Measurements from ENCODE around the gene OR5H14.

Gene OR5H14

DNA sequence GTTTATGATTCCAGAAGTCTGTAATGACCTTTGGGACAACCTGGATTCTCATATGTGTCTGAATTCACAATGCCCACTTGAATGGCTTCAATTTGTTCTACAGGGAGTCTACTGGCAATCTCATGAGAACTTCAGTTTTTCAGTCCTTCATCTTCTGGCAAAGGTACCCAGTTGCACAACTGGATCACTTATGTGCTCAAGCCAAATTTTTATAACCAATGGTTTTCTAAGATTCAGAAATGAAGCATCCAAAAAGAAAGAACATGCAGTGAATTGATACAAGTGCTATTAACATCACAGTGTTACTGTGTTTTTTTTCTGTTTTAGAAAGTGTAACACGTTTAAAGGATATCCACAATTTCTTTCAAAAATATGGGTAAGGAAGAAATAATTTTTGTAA, at the start of gene OR5H14:
OR5H14 (plus strand) TSS at position 301 of the 400 bp plus-strand sequence. CDS start 1,907 bp downstream, outside the sequence.
- no peak within 1 kb of the TSS for H3K4me3 ChIP-seq (replicated peaks; ENCODE audit: low read depth, low read length)
- DNase-seq (ENCODE audit: low read depth): no peak
- TF ChIP-seq, protein P1, sequence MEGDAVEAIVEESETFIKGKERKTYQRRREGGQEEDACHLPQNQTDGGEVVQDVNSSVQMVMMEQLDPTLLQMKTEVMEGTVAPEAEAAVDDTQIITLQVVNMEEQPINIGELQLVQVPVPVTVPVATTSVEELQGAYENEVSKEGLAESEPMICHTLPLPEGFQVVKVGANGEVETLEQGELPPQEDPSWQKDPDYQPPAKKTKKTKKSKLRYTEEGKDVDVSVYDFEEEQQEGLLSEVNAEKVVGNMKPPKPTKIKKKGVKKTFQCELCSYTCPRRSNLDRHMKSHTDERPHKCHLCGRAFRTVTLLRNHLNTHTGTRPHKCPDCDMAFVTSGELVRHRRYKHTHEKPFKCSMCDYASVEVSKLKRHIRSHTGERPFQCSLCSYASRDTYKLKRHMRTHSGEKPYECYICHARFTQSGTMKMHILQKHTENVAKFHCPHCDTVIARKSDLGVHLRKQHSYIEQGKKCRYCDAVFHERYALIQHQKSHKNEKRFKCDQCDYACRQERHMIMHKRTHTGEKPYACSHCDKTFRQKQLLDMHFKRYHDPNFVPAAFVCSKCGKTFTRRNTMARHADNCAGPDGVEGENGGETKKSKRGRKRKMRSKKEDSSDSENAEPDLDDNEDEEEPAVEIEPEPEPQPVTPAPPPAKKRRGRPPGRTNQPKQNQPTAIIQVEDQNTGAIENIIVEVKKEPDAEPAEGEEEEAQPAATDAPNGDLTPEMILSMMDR (IDR thresholded peaks at IDR 0.05; ENCODE audit: low read length, missing control alignments): no peak

DNA sequence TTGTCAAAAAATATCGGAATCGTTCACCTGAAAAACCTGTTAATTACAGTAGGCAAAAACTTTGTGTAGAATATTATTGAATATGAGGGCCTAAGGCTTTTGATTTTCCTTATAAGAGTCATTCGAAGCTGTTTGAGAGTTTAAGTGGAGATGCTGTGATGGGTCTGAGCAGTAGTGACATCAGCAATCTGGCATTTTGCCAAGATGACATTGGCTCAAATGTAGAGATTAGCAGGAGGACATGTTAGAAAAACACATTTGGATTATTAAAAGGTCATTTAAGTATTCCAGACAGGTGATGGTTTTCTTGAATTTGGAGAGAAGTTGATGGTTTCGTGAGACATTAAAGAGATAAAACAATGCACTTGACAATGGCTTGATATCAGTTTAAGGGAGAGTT, 47.4 kb upstream of the OR5H14 start:
- DNase-seq (ENCODE audit: low read depth): no peak
- TF ChIP-seq, protein P1 (IDR thresholded peaks at IDR 0.05; ENCODE audit: low read length, missing control alignments): no peak
- H3K4me3 ChIP-seq (replicated peaks; ENCODE audit: low read depth, low read length): no peak overlapping the region

DNA sequence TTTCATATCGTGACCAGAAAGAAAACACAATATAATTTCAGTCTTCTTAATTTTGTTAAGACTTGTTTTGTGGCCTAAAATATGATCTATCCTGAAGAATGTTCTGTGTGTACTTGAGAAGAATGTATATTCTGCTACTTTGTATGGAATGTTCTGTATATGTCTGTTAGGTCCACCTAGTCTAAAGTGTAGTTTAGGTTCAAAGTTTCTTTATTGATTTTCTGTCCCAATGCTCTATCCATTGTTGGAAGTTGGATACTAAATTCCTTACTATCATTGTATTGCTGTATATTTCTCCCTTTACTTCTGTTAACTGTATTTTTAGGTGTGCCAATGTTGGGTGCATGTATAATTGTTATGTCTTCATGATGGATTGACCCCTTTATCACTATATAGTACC, 39.1 kb upstream of the OR5H14 start:
- no peak for DNase-seq (ENCODE audit: low read depth)
- TF ChIP-seq, protein P1 (IDR thresholded peaks at IDR 0.05; ENCODE audit: low read length, missing control alignments): no peak
- H3K4me3 ChIP-seq (replicated peaks; ENCODE audit: low read depth, low read length): no peak overlapping the region

DNA sequence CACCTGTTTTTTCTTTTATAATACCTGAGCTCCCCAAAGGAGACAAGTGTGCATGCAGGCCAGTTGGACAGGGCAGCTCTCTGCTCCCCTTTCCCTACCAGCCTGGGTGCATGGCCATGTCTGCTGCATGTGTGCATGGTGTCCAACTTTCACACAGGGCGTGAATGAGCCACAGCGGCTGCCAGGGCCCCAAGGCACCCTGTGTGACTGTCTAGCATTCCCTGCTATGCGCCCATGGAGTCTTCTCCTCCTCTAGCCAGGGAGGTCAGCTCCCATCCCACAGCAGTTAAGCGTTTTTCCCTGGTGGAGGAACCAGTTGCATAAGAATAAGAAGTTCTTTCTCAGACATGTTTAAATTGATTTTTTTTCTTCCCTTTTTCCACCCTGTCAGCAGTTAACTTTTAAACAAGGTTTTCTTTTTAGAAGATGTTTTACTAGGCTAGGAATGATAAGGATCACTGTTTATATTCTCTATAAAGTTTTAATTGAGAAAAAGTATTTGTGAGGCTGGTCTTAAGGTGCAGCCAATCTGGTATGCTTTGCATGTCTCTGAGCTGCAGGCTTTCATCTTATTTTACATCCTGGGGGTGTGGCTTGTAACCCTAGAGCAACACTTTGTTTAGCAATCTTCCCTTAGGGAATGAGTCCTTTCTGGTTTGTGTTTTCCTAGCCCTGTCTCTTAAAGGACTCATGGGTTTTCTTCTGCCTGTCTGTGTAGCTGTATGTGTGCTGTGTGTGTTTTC, 37.3 kb upstream of the OR5H14 start:
- TF ChIP-seq, protein P1 (IDR thresholded peaks at IDR 0.05; ENCODE audit: low read length, missing control alignments): no peak
- DNase-seq (ENCODE audit: low read depth): no peak
- no peak overlapping the region for H3K4me3 ChIP-seq (replicated peaks; ENCODE audit: low read depth, low read length)

DNA sequence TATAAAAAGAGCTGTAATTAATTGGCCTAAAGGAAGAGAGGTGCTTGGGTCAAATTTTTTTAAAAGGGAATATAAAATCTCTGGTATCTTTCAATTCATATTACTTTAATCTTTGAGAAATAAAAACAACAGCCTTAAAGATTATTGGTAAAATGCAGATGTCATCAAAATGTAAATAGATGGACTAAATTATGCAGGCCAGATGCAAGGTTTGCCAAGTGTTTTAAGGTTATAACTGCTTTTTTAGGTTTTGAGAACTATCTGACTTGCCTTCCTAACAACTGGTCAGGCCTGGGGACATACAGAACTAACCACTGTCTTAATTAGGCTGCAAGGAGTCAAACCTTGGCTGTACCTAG, 36.8 kb upstream of the OR5H14 start:
- TF ChIP-seq, protein P1 (IDR thresholded peaks at IDR 0.05; ENCODE audit: low read length, missing control alignments): no peak
- H3K4me3 ChIP-seq (replicated peaks; ENCODE audit: low read depth, low read length): no peak overlapping the region
- no peak for DNase-seq (ENCODE audit: low read depth)

DNA sequence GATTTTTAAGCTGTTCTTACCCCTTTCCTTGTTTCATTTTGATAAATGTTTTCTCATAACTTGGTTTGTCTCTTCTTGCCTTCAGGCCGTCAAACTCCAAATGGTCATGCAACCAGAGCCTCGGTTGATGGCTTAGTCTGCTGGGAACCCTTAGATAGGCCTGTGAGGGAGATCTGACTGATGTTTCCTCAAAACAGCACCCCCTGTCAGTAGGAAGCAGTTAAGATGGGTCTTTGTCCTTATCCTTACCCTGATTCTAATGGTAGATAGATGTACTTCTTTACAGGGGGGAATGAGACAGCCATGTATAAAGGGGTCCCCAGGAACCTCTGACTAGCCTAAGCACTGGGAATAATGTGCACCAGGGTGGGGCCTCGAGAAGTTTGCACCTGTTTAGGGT, 33.0 kb upstream of the OR5H14 start:
- DNase-seq (ENCODE audit: low read depth): no peak
- H3K4me3 ChIP-seq (replicated peaks; ENCODE audit: low read depth, low read length): no peak overlapping the region
- TF ChIP-seq, protein P1 (IDR thresholded peaks at IDR 0.05; ENCODE audit: low read length, missing control alignments): no peak

DNA sequence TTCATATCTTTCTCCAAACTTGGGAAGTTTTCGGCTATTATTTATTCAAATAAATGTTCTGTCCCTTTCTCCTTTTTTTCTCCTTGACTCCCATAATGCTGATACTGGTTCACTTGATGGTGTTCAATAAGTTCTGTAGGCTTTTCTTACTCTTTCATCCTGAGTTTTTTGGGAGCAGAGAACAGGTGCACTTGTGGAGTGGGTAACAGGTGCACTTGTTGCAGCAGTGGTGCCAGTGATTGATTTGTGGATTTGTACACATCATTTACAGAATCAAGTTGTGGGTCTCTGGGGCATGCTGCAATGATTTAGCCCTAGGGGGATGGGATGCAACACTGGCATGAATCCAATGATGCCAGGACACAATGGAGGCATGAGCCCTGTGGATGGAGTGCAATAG, 31.6 kb upstream of the OR5H14 start:
- no peak for DNase-seq (ENCODE audit: low read depth)
- no peak overlapping the region for H3K4me3 ChIP-seq (replicated peaks; ENCODE audit: low read depth, low read length)
- TF ChIP-seq, protein P1 (IDR thresholded peaks at IDR 0.05; ENCODE audit: low read length, missing control alignments): no peak

Measured in fibroblast of pulmonary artery (primary cell).